GM23338 (cell line): Measurements from ENCODE around the gene NR1D1. TPM values are rescaled to one million over a fixed set of nuclear protein-coding genes. Genes with fewer than 3 reads are reported as not detected.
A peak's percentile ranks its signal among the peaks of the same experiment; 100 is the strongest.

ENCODE experiments used
- ATAC-seq: fragments of 200-7000 bp; cut with Tn5 transposase; 3 replicates; pipeline ENCODE4 v1.9.1; 2020
- DNase-seq: peaks from one replicate; pipeline ENCODE4 v3.0.0-alpha.2; 2015; ENCODE audit warnings: low spot score
- H2AFZ ChIP-seq: fragments of 200-600 bp; sonication (generic); 2 replicates; pipeline ENCODE4 v1.8.0; 2016; ENCODE audit warnings: antibody characterized with exemption, mild to moderate bottlenecking, moderate library complexity
- H3F3A ChIP-seq: fragments of 200-600 bp; sonication (generic); replicated peaks from 2 replicates; pipeline ENCODE4 v1.8.0; 2017; ENCODE audit warnings: antibody characterized with exemption, mixed run types, low read depth
- H3K27ac ChIP-seq: fragments of 200-600 bp; sonication (generic); 2 replicates; pipeline ENCODE4 v1.6.1; 2016; ENCODE audit warnings: low read depth
- H3K27me3 ChIP-seq: fragments of 200-600 bp; sonication (generic); 2 replicates; pipeline ENCODE4 v1.8.0; 2016; ENCODE audit warnings: mild to moderate bottlenecking, mixed run types, moderate library complexity; ENCODE audit not compliant: insufficient read depth
- H3K36me3 ChIP-seq: fragments of 200-600 bp; sonication (generic); 2 replicates; pipeline ENCODE4 v1.8.0; 2016; ENCODE audit warnings: mild to moderate bottlenecking; ENCODE audit not compliant: insufficient read depth
- H3K4me1 ChIP-seq: fragments of 200-600 bp; sonication (generic); 2 replicates; pipeline ENCODE4 v1.8.0; 2016; ENCODE audit warnings: mild to moderate bottlenecking, moderate library complexity; ENCODE audit not compliant: insufficient read depth
- H3K4me2 ChIP-seq: fragments of 200-600 bp; sonication (generic); 2 replicates; pipeline ENCODE4 v1.7.1; 2017; ENCODE audit warnings: mixed run types
- H3K4me3 ChIP-seq: fragments of 200-600 bp; sonication (generic); 2 replicates; pipeline ENCODE4 v1.6.1; 2016; ENCODE audit warnings: mixed run types
- H3K79me2 ChIP-seq: fragments of 200-600 bp; sonication (generic); replicated peaks from 2 replicates; pipeline ENCODE4 v1.8.0; 2017; ENCODE audit warnings: mild to moderate bottlenecking; ENCODE audit not compliant: insufficient read depth
- H3K9me2 ChIP-seq: fragments of 200-600 bp; sonication (generic); 2 replicates; pipeline ENCODE4 v1.8.0; 2017; ENCODE audit not compliant: insufficient read depth
- H4K20me1 ChIP-seq: fragments of 200-600 bp; sonication (generic); replicated peaks from 2 replicates; pipeline ENCODE4 v1.8.0; 2017; ENCODE audit warnings: mild to moderate bottlenecking; ENCODE audit not compliant: insufficient read depth
- H3K27ac Mint-ChIP-seq: 2 replicates; pipeline ENCODE4 v1.8.0; 2020; ENCODE audit warnings: inconsistent platforms, mild to moderate bottlenecking, moderate library complexity, mixed read lengths
- H3K27me3 Mint-ChIP-seq: 3 replicates; pipeline ENCODE4 v1.8.0; 2022; ENCODE audit warnings: low read depth, mild to moderate bottlenecking, moderate library complexity, mixed read lengths, inconsistent platforms; ENCODE audit not compliant: insufficient read depth, poor library complexity
- H3K36me3 Mint-ChIP-seq: 3 replicates; pipeline ENCODE4 v1.8.0; 2021; ENCODE audit warnings: low read depth, mild to moderate bottlenecking, inconsistent platforms, moderate library complexity, mixed read lengths
- H3K4me1 Mint-ChIP-seq: 3 replicates; pipeline ENCODE4 v1.8.0; 2020; ENCODE audit warnings: mild to moderate bottlenecking, inconsistent platforms, mixed read lengths
- H3K4me3 Mint-ChIP-seq: 3 replicates; pipeline ENCODE4 v1.8.0; 2021; ENCODE audit warnings: moderate library complexity, mild to moderate bottlenecking, inconsistent platforms, mixed read lengths
- H3K9me3 Mint-ChIP-seq: 3 replicates; pipeline ENCODE4 v1.8.0; 2020; ENCODE audit warnings: moderate library complexity, mild to moderate bottlenecking, inconsistent platforms, mixed read lengths
- CREB1 ChIP-seq: fragments of 250-450 bp; sonication (Bioruptor Pico); IDR thresholded peaks from 2 replicates; pipeline ENCODE4 v1.5.0; 2020; ENCODE audit warnings: low read depth, mild to moderate bottlenecking, moderate library complexity
- CTCF ChIP-seq, 2 experiments: fragments of 200-600 bp in 1 of 2; sonication (generic) in 1 of 2; conservative IDR thresholded peaks; 2 replicates each; pipeline versions ENCODE4 v1.5.1 to v1.6.1; 2016 to 2017; ENCODE audit warnings: antibody characterized with exemption in 2 of 2, low read depth in 2 of 2, mild to moderate bottlenecking in 2 of 2, moderate library complexity in 1 of 2
- EZH2 ChIP-seq: fragments of 200-600 bp; sonication (generic); IDR thresholded peaks from one replicate; pipeline ENCODE4 v1.8.0; 2017; ENCODE audit warnings: antibody characterized with exemption, mild to moderate bottlenecking, low read depth; ENCODE audit not compliant: unreplicated experiment
- EZH2phosphoT487 ChIP-seq: fragments of 200-600 bp; sonication (generic); IDR thresholded peaks from one replicate; pipeline ENCODE4 v1.8.1; 2018; ENCODE audit warnings: antibody characterized with exemption; ENCODE audit not compliant: unreplicated experiment
- JUNB ChIP-seq: IDR thresholded peaks from one replicate; pipeline ENCODE4 v1.6.1; 2016; ENCODE audit warnings: antibody characterized with exemption; ENCODE audit not compliant: unreplicated experiment
- NANOG ChIP-seq: IDR thresholded peaks from 2 replicates; pipeline ENCODE4 v1.6.1; 2016; ENCODE audit warnings: antibody characterized with exemption, borderline replicate concordance
- POLR2AphosphoS5 ChIP-seq: IDR thresholded peaks from 2 replicates; pipeline ENCODE4 v1.6.1; 2016; ENCODE audit warnings: antibody characterized with exemption, low read depth
- STAT1 ChIP-seq: IDR thresholded peaks from one replicate; pipeline ENCODE4 v1.6.1; 2016; ENCODE audit warnings: antibody characterized with exemption; ENCODE audit not compliant: unreplicated experiment
- ZNF114 ChIP-seq: fragments of 250-450 bp; sonication (Bioruptor Pico); IDR thresholded peaks from 2 replicates; pipeline ENCODE4 v1.5.0; 2020; ENCODE audit warnings: mild to moderate bottlenecking, moderate library complexity
- ZNF331 ChIP-seq: fragments of 250-450 bp; sonication (Bioruptor Pico); IDR thresholded peaks from 2 replicates; pipeline ENCODE4 v1.5.0; 2020; ENCODE audit warnings: low read depth, mild to moderate bottlenecking, moderate library complexity
- ZNF462 ChIP-seq: fragments of 250-450 bp; sonication (Bioruptor Pico); IDR thresholded peaks from 2 replicates; pipeline ENCODE4 v1.5.0; 2020; ENCODE audit warnings: mild to moderate bottlenecking, moderate library complexity
- polyA plus RNA-seq: library from polyadenylated mRNA; unstranded; fragments of >200 nt; fragmentation: Nextera tagmentation; extraction: Ambion mirVana; gene quantifications from 2 replicates; pipeline ENCODE4 v1.2.1, GENCODE V29; 2016
- total RNA-seq: library from RNA; depleted of rRNA; stranded (reverse); fragments of >200 nt; shearing (Covaris generic); gene quantifications from 2 replicates; pipeline ENCODE4 v1.2.3, GENCODE V29; 2014
- TF ChIP-seq, protein P1 (sequence below): IDR thresholded peaks from one replicate; pipeline ENCODE4 v1.6.1; 2018; ENCODE audit warnings: antibody characterized with exemption; ENCODE audit not compliant: unreplicated experiment
- TF ChIP-seq, protein P2 (sequence below): IDR thresholded peaks from 2 replicates; pipeline ENCODE4 v1.6.1; 2016; ENCODE audit warnings: antibody characterized with exemption

Gene NR1D1
- total and polyA plus RNA-seq, 2 experiments from 2014 or later = 3.3 to 4.2 TPM

GRCh38 chr17:40112718-40113109 is 12.3 kb upstream of the NR1D1 start:
- Histone ChIP-seq H4K20me1 (no peaks in the 10 kb centered on the region), H3K9me2 (no peaks in the 10 kb centered on the region), H3F3A (peaks cover 14% of the 10 kb centered on the region; the same call in 1 of the 2 replicates), H3K27ac (peak overlapping the region; percentile 9; the same call in 1 of the 2 replicates), H3K79me2 (no peaks in the 10 kb centered on the region), H2AFZ (no peak overlapping the region), H3K36me3 (no peaks in the 10 kb centered on the region), H3K4me1 (peaks cover 62% of the 10 kb centered on the region), H3K4me3 (no peak overlapping the region), H3K27me3 (peaks cover 5% of the 10 kb centered on the region; the same call in 1 of the 2 replicates), H3K4me2 (peak overlapping the region; percentile 72; the same call in 1 of the 2 replicates)
- DNase-seq (no peak), ATAC-seq (no peak)
- Mint-ChIP-seq H3K4me1 (peaks cover 68% of the 10 kb centered on the region), H3K27ac (peak overlapping the region; percentile 98), H3K4me3 (peak overlapping the region; percentile 68; the same call in 2 of the 3 replicates), H3K9me3 (no peaks in the 10 kb centered on the region), H3K27me3 (peaks cover 18% of the 10 kb centered on the region), H3K36me3 (peaks cover 5% of the 10 kb centered on the region; the same call in 2 of the 3 replicates)
- TF ChIP-seq ZNF114 (no peak), POLR2AphosphoS5 (no peak), NANOG (no peak), ZNF462 (CRISPR knock-in tag) (no peak), CREB1 (no peak), STAT1 (no peak), ZNF331 (CRISPR knock-in tag) (no peak), EZH2 (no peak), EZH2phosphoT487 (no peak), CTCF (conservative IDR thresholded peaks at IDR 0.05; ENCODE audit: low read depth in 2 of 2) (no peak), JUNB (no peak)
- TF ChIP-seq, protein P1, sequence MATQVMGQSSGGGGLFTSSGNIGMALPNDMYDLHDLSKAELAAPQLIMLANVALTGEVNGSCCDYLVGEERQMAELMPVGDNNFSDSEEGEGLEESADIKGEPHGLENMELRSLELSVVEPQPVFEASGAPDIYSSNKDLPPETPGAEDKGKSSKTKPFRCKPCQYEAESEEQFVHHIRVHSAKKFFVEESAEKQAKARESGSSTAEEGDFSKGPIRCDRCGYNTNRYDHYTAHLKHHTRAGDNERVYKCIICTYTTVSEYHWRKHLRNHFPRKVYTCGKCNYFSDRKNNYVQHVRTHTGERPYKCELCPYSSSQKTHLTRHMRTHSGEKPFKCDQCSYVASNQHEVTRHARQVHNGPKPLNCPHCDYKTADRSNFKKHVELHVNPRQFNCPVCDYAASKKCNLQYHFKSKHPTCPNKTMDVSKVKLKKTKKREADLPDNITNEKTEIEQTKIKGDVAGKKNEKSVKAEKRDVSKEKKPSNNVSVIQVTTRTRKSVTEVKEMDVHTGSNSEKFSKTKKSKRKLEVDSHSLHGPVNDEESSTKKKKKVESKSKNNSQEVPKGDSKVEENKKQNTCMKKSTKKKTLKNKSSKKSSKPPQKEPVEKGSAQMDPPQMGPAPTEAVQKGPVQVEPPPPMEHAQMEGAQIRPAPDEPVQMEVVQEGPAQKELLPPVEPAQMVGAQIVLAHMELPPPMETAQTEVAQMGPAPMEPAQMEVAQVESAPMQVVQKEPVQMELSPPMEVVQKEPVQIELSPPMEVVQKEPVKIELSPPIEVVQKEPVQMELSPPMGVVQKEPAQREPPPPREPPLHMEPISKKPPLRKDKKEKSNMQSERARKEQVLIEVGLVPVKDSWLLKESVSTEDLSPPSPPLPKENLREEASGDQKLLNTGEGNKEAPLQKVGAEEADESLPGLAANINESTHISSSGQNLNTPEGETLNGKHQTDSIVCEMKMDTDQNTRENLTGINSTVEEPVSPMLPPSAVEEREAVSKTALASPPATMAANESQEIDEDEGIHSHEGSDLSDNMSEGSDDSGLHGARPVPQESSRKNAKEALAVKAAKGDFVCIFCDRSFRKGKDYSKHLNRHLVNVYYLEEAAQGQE = no peak
- TF ChIP-seq, protein P2, sequence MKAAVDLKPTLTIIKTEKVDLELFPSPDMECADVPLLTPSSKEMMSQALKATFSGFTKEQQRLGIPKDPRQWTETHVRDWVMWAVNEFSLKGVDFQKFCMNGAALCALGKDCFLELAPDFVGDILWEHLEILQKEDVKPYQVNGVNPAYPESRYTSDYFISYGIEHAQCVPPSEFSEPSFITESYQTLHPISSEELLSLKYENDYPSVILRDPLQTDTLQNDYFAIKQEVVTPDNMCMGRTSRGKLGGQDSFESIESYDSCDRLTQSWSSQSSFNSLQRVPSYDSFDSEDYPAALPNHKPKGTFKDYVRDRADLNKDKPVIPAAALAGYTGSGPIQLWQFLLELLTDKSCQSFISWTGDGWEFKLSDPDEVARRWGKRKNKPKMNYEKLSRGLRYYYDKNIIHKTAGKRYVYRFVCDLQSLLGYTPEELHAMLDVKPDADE = no peak
